Measurements from ENCODE around the gene LTK. TPM values are rescaled to one million over a fixed set of nuclear protein-coding genes. Genes with fewer than 3 reads are reported as not detected.

LTK gene
- total RNA-seq, 1 experiment from 2014 or later, result 0.07 TPM

DNA sequence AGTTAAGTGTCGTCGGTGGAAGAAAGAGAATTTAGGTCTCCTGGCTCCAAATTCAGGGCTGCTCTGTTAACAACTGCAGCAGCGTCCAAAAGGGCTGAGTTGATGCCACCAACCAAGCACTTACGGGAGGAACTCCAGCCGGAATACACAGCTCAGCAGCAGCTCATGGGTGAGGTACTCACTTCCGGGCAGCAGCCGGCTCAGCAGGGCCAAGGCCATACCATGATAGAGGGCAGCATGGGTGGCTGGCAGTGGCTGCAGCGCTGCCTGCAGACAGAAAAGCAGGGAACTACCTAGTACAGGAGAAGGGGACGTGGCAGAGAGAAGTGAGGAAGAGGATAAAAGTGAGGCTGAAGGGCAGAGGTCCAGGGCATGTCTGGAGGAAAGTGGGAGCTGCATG is 8.0 kb upstream of the LTK start:
- Histone ChIP-seq H3K9me3 (ENCODE audit: low read length) (no peaks in the 10 kb centered on the region), H3F3A (ENCODE audit: low read length, unreplicated experiment) (no peaks in the 10 kb centered on the region), H3K9me2 (replicated peaks; ENCODE audit: low read length) (no peaks in the 10 kb centered on the region), H3K79me2 (ENCODE audit: low read length) (no peaks in the 10 kb centered on the region), H3K36me3 (ENCODE audit: low read depth, low read length) (no peaks in the 10 kb centered on the region; the same call in 1 of the 2 replicates), H3K4me1 (ENCODE audit: insufficient read depth, low read length) (no peaks in the 10 kb centered on the region), H3K27me3 (ENCODE audit: low read length) (no peaks in the 10 kb centered on the region), H3K4me3 (ENCODE audit: low read length) (no peak overlapping the region), H2AFZ (ENCODE audit: low read length) (no peak overlapping the region), H4K20me1 (ENCODE audit: low read length) (no peaks in the 10 kb centered on the region), H3K9ac (ENCODE audit: low read length) (no peak overlapping the region), H3K4me2 (ENCODE audit: low read length) (no peak overlapping the region), H3K27ac (ENCODE audit: low read length) (no peak overlapping the region)
- no peak for ATAC-seq
- intact Hi-C loops (cut with micrococcal nuclease), result no loop called here
- DNase-seq, result no peak
- no TSS peak for BruUV-seq (replicated peaks)
- ChIA-PET POLR2A (ENCODE audit: unreplicated experiment) (no interaction called here), CTCF (no interaction called here)
- TF ChIP-seq EZH2phosphoT487 (IDR thresholded peaks at IDR 0.05; ENCODE audit: borderline replicate concordance, low read length) (no peak), EZH2 (IDR thresholded peaks at IDR 0.05; ENCODE audit: low read length, unreplicated experiment) (no peak)
- TF ChIP-seq, protein P1, sequence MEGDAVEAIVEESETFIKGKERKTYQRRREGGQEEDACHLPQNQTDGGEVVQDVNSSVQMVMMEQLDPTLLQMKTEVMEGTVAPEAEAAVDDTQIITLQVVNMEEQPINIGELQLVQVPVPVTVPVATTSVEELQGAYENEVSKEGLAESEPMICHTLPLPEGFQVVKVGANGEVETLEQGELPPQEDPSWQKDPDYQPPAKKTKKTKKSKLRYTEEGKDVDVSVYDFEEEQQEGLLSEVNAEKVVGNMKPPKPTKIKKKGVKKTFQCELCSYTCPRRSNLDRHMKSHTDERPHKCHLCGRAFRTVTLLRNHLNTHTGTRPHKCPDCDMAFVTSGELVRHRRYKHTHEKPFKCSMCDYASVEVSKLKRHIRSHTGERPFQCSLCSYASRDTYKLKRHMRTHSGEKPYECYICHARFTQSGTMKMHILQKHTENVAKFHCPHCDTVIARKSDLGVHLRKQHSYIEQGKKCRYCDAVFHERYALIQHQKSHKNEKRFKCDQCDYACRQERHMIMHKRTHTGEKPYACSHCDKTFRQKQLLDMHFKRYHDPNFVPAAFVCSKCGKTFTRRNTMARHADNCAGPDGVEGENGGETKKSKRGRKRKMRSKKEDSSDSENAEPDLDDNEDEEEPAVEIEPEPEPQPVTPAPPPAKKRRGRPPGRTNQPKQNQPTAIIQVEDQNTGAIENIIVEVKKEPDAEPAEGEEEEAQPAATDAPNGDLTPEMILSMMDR (conservative IDR thresholded peaks at IDR 0.05; ENCODE audit: low read depth, low read length), result no peak

DNA sequence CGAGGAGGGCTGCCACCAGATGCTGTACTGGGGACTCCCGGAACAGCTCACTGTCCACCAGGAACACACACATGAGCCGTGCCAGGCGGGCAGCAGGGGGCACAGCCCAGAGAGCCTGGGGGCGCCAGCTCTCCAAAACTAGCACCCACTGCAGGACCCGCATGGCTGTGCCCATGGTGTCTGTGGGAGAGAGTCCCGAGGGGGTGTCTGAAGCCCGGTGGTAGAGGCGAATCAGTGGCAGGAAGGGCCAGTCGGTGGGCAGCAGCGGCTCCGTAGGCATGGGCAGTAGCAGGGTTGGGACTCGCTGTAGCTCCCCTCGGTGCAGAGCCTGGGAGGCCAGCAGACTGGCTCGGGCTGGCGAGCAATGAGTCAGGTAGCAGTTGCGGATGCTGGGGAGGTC is 7.0 kb upstream of the LTK start:
- TF ChIP-seq EZH2phosphoT487 (IDR thresholded peaks at IDR 0.05; ENCODE audit: borderline replicate concordance, low read length), result no peak
- TF ChIP-seq, protein P1 (conservative IDR thresholded peaks at IDR 0.05; ENCODE audit: low read depth, low read length), result no peak
- TF ChIP-seq EZH2 (IDR thresholded peaks at IDR 0.05; ENCODE audit: low read length, unreplicated experiment), result no peak
- H4K20me1 ChIP-seq (ENCODE audit: low read length), result no peaks in the 10 kb centered on the region
- no peaks in the 10 kb centered on the region for H3K4me1 ChIP-seq (ENCODE audit: insufficient read depth, low read length)
- no peak overlapping the region for H3K4me3 ChIP-seq (ENCODE audit: low read length)
- no peaks in the 10 kb centered on the region for H3K27me3 ChIP-seq (ENCODE audit: low read length)
- no peak overlapping the region for H3K27ac ChIP-seq (ENCODE audit: low read length)
- no peak overlapping the region for H3K9ac ChIP-seq (ENCODE audit: low read length)
- H3F3A ChIP-seq (ENCODE audit: low read length, unreplicated experiment), result no peaks in the 10 kb centered on the region
- no peaks in the 10 kb centered on the region for H3K36me3 ChIP-seq (ENCODE audit: low read depth, low read length)
- no peaks in the 10 kb centered on the region for H3K79me2 ChIP-seq (ENCODE audit: low read length)
- ATAC-seq (no peak), DNase-seq (no peak)
- H3K9me2 ChIP-seq (replicated peaks; ENCODE audit: low read length), result no peaks in the 10 kb centered on the region
- H3K9me3 ChIP-seq (ENCODE audit: low read length), result no peaks in the 10 kb centered on the region
- no TSS peak for BruUV-seq (replicated peaks)
- H3K4me2 ChIP-seq (ENCODE audit: low read length), result no peak overlapping the region
- ChIA-PET POLR2A (ENCODE audit: unreplicated experiment) (no interaction called here), CTCF (no interaction called here)
- no peak overlapping the region for H2AFZ ChIP-seq (ENCODE audit: low read length)
- intact Hi-C loops (cut with micrococcal nuclease), result no loop called here

DNA sequence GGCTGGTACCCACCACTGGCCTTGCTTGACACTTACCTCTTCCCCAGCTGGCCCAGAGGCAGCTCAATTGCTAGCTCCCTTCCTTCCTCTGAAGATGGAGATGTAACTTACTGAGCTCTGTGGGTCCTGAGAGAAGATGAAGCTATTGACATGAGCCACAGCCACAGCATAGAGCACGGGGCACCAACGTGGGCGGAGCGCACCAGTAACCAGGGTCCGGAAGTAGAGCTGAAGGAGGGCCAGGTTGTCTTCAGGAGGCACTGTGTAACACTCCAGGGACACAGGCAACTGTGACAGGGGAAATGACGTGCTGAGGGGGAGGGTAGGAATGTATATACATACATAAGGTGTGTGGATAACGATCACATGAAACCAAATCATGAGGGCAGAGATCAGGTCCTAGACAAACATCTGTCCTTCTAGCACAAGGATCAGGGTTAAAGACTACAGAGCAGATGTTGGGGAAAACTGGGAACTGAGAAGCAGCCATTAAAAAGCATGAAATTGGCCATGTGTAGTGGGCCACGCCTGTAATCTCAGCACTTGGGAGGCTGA is 4.3 kb upstream of the LTK start:
- no peaks in the 10 kb centered on the region for H3K27me3 ChIP-seq (ENCODE audit: low read length)
- no peak overlapping the region for H3K9ac ChIP-seq (ENCODE audit: low read length)
- H4K20me1 ChIP-seq (ENCODE audit: low read length), result no peaks in the 10 kb centered on the region
- ATAC-seq, result no peak
- no peaks in the 10 kb centered on the region for H3K36me3 ChIP-seq (ENCODE audit: low read depth, low read length)
- H3K27ac ChIP-seq (ENCODE audit: low read length), result no peak overlapping the region
- H2AFZ ChIP-seq (ENCODE audit: low read length), result no peak overlapping the region
- intact Hi-C loops (cut with micrococcal nuclease), result no loop called here
- CTCF ChIA-PET, result no interaction called here
- H3F3A ChIP-seq (ENCODE audit: low read length, unreplicated experiment), result no peaks in the 10 kb centered on the region
- POLR2A ChIA-PET (ENCODE audit: unreplicated experiment), result no interaction called here
- no peak overlapping the region for H3K4me3 ChIP-seq (ENCODE audit: low read length)
- no peak for DNase-seq
- H3K79me2 ChIP-seq (ENCODE audit: low read length), result no peaks in the 10 kb centered on the region
- no TSS peak for BruUV-seq (replicated peaks)
- H3K9me2 ChIP-seq (replicated peaks; ENCODE audit: low read length), result no peaks in the 10 kb centered on the region
- no peak overlapping the region for H3K4me2 ChIP-seq (ENCODE audit: low read length)
- no peaks in the 10 kb centered on the region for H3K9me3 ChIP-seq (ENCODE audit: low read length)
- no peaks in the 10 kb centered on the region for H3K4me1 ChIP-seq (ENCODE audit: insufficient read depth, low read length)
- no peak for TF ChIP-seq EZH2 (IDR thresholded peaks at IDR 0.05; ENCODE audit: low read length, unreplicated experiment)
- no peak for TF ChIP-seq EZH2phosphoT487 (IDR thresholded peaks at IDR 0.05; ENCODE audit: borderline replicate concordance, low read length)
- TF ChIP-seq, protein P1 (conservative IDR thresholded peaks at IDR 0.05; ENCODE audit: low read depth, low read length), result no peak

Data from PC-3 (cell line).